Heart left ventricle (tissue), 13 donors: Measurements from ENCODE around the gene SPTBN1.

Source experiments
- CTCF ChIP-seq, 12 donors: fragments of 200-600 bp; sonication (generic) in 4 of 12; IDR thresholded peaks; one replicate each; pipeline versions ENCODE4 v1.5.0 to v1.8.0; 2018 to 2022; ENCODE audit warnings: antibody characterized with exemption in 12 of 12, mild to moderate bottlenecking in 5 of 12
- POLR2A ChIP-seq, 2 donors: fragments of 450-650 bp; IDR thresholded peaks; one replicate each; pipeline ENCODE4 v1.6.1; 2017; ENCODE audit warnings: antibody characterized with exemption in 2 of 2, mild to moderate bottlenecking in 2 of 2, moderate library complexity in 2 of 2
- donor health status: ischemic (EF 13 %, LVEDD 7.1; RV severe dilation, severe dysfunction).
- donor health status: DM: no; HTN: yes; CAD: no.
- donor health status: DM: no; HTN: no; CAD: no.
- donor health status: ischemic (EF 25% LVEDD 6.9; RV normal size, moderate dysfunction).
- donor health status: ischemic (EF 25% LVEDD 5.7; RV mildly dilated, moderate dysfunction).
- donor health status: ischemic (EF 35%, LVEDD 5.7; RV mildly dilated, moderate dysfunction).
- donor health status: nonischemic (EF 11% LVEDD 7.7; RV severe dilation, severe dysfunction).
- donor health status: DM: yes; HTN: yes; CAD: no.
- donor health status: PGD.
- donor health status: ischemic (EF 29% LVEDD 5.4; RV normal size, mild dysfunction).
- donor health status: nonischemic (EF 23%, LVEDD 6.1; RV moderate dilation, normal function).

- TF ChIP-seq POLR2A (IDR thresholded peaks at IDR 0.05) (no peak), CTCF (IDR thresholded peaks at IDR 0.05) (no peak)
Measured at GRCh38 chr2:54466870-54467269, 10.7 kb downstream of the SPTBN1 start.
